HepG2 (cell line): ENCODE data around the gene NRL. TPM values are rescaled to one million over a fixed set of nuclear protein-coding genes. Genes with fewer than 3 reads are reported as not detected.

Experiments used
- CAMTA2 ChIP-seq: sonication (generic); formaldehyde crosslinking; IDR thresholded peaks from 2 replicates; pipeline ENCODE4 v1.4.0; 2020; ENCODE audit warnings: mild to moderate bottlenecking, missing genetic modification reagents, borderline replicate concordance
- CEBPG ChIP-seq: IDR thresholded peaks from 2 replicates; pipeline ENCODE4 v1.6.1; 2016
- CHCHD3 ChIP-seq: sonication (generic); formaldehyde crosslinking; IDR thresholded peaks from 2 replicates; pipeline ENCODE4 v1.8.0; 2022; ENCODE audit warnings: mild to moderate bottlenecking, missing genetic modification reagents, moderate library complexity
- GFI1 ChIP-seq: sonication (generic); formaldehyde crosslinking; IDR thresholded peaks from 2 replicates; pipeline ENCODE4 v1.5.0; 2020; ENCODE audit warnings: missing genetic modification reagents, mild to moderate bottlenecking, borderline replicate concordance
- HCFC1 ChIP-seq: fragments of 150-350 bp; IDR thresholded peaks from 2 replicates; pipeline ENCODE4 v1.6.1; 2014; ENCODE audit warnings: low read depth, low read length
- KAT7 ChIP-seq: IDR thresholded peaks from 2 replicates; pipeline ENCODE4 v1.6.1; 2018; ENCODE audit warnings: borderline replicate concordance, missing compliant biosample characterization
- KLF12 ChIP-seq: sonication (generic); formaldehyde crosslinking; IDR thresholded peaks from 2 replicates; pipeline ENCODE4 v1.4.0; 2020; ENCODE audit warnings: missing genetic modification reagents, borderline replicate concordance
- KMT2B ChIP-seq: IDR thresholded peaks from 2 replicates; pipeline ENCODE4 v1.6.1; 2016; ENCODE audit warnings: missing genetic modification reagents, missing compliant biosample characterization
- POLR2G ChIP-seq: fragments of 200-400 bp; formaldehyde crosslinking; IDR thresholded peaks from 2 replicates; pipeline ENCODE4 v1.6.1; 2018; ENCODE audit warnings: mild to moderate bottlenecking, low read depth, low read length, moderate library complexity
- RNF2 ChIP-seq: fragments of 450-650 bp; conservative IDR thresholded peaks from 2 replicates; pipeline ENCODE4 v1.6.1; 2016; ENCODE audit warnings: low read depth
- RNF219 ChIP-seq: sonication (generic); formaldehyde crosslinking; IDR thresholded peaks from 2 replicates; pipeline ENCODE4 v1.5.0; 2020; ENCODE audit warnings: mild to moderate bottlenecking, missing genetic modification reagents
- TCF7L2 ChIP-seq: IDR thresholded peaks from 2 replicates; pipeline ENCODE4 v1.6.1; 2011; ENCODE audit warnings: mild to moderate bottlenecking, low read depth, low read length, moderate library complexity
- TEAD2 ChIP-seq: sonication (generic); formaldehyde crosslinking; IDR thresholded peaks from 2 replicates; pipeline ENCODE4 v1.9.0; 2021; ENCODE audit warnings: missing genetic modification reagents
- TOPORS ChIP-seq: sonication (generic); formaldehyde crosslinking; IDR thresholded peaks from 2 replicates; pipeline ENCODE4 v1.8.0; 2023; ENCODE audit warnings: mild to moderate bottlenecking, missing genetic modification reagents
- ZBTB26 ChIP-seq: IDR thresholded peaks from 2 replicates; pipeline ENCODE4 v1.6.1; 2016; ENCODE audit warnings: missing compliant biosample characterization, missing genetic modification reagents, borderline replicate concordance
- ZBTB38 ChIP-seq: sonication (generic); formaldehyde crosslinking; IDR thresholded peaks from 2 replicates; pipeline ENCODE4 v1.5.1; 2020; ENCODE audit warnings: mild to moderate bottlenecking, missing genetic modification reagents
- ZKSCAN5 ChIP-seq: sonication (generic); formaldehyde crosslinking; IDR thresholded peaks from 2 replicates; pipeline ENCODE4 v1.5.1; 2020; ENCODE audit warnings: mild to moderate bottlenecking, missing genetic modification reagents
- ZNF253 ChIP-seq: sonication (generic); formaldehyde crosslinking; IDR thresholded peaks from 2 replicates; pipeline ENCODE4 v1.8.0; 2022; ENCODE audit warnings: mild to moderate bottlenecking, missing genetic modification reagents, borderline replicate concordance
- ZNF276 ChIP-seq: sonication (generic); formaldehyde crosslinking; IDR thresholded peaks from 2 replicates; pipeline ENCODE4 v1.4.0; 2020; ENCODE audit warnings: mild to moderate bottlenecking, low read depth, missing genetic modification reagents
- polyA plus RNA-seq, 8 experiments: library from polyadenylated mRNA; depleted of rRNA in 3 of 8; stranded (reverse) in 7 of 8; unstranded in 1 of 8; fragments of >200 nt; fragmentation: Illumina TruSeq in 4 of 8; extraction: Trizol in 4 of 8; gene quantifications; 2 replicates each; pipeline versions ENCODE4 v1.2.1 to v1.2.3, GENCODE V29; 2011 to 2016; ENCODE audit warnings: low read depth in 4 of 8, missing spikeins in 1 of 8, mixed read lengths in 1 of 8; ENCODE audit not compliant: insufficient read depth in 1 of 8
- total RNA-seq, 5 experiments: library from RNA; depleted of rRNA; stranded (reverse); fragments of >200 nt; fragmentation: Illumina TruSeq; extraction: Trizol; gene quantifications; 2 replicates each; pipeline ENCODE4 v1.2.3, GENCODE V29; 2016; ENCODE audit warnings: low read depth in 1 of 5
- TF ChIP-seq, protein P1 (sequence below): sonication (generic); formaldehyde crosslinking; IDR thresholded peaks from 2 replicates; pipeline ENCODE4 v1.4.0; 2020; ENCODE audit warnings: mild to moderate bottlenecking, missing genetic modification reagents
- TF ChIP-seq, protein P2 (sequence below): IDR thresholded peaks from 2 replicates; pipeline ENCODE4 v1.6.1; 2012; ENCODE audit warnings: low read length, improper control_type of control experiment

NRL gene
- total and polyA plus RNA-seq, 2 of the 13 experiments (the other 11 are each of a cell fraction or from before 2014, with no cell fraction given), result 2.5 to 4.7 TPM

- TF ChIP-seq RNF219 (no peak), KLF12 (CRISPR knock-in tag) (no peak), TOPORS (CRISPR knock-in tag) (no peak), GFI1 (CRISPR knock-in tag) (no peak), KAT7 (CRISPR knock-in tag) (no peak), ZBTB38 (CRISPR knock-in tag) (peak; percentile 45; the same call in 1 of the 2 replicates), ZKSCAN5 (CRISPR knock-in tag) (no peak; the same call in 1 of the 2 replicates), POLR2G (peak; percentile 31; the same call in 1 of the 2 replicates), RNF2 (no peak), TCF7L2 (no peak), TEAD2 (CRISPR knock-in tag) (no peak), CAMTA2 (no peak), ZNF276 (CRISPR knock-in tag) (no peak), CHCHD3 (CRISPR knock-in tag) (no peak), ZBTB26 (CRISPR knock-in tag) (peak; percentile 50; the same call in 1 of the 2 replicates), ZNF253 (CRISPR knock-in tag) (no peak), KMT2B (CRISPR knock-in tag) (no peak), CEBPG (CRISPR knock-in tag) (no peak), HCFC1 (no peak)
- TF ChIP-seq, protein P1, sequence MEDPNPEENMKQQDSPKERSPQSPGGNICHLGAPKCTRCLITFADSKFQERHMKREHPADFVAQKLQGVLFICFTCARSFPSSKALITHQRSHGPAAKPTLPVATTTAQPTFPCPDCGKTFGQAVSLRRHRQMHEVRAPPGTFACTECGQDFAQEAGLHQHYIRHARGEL (CRISPR knock-in tag), result no peak
- TF ChIP-seq, protein P2, sequence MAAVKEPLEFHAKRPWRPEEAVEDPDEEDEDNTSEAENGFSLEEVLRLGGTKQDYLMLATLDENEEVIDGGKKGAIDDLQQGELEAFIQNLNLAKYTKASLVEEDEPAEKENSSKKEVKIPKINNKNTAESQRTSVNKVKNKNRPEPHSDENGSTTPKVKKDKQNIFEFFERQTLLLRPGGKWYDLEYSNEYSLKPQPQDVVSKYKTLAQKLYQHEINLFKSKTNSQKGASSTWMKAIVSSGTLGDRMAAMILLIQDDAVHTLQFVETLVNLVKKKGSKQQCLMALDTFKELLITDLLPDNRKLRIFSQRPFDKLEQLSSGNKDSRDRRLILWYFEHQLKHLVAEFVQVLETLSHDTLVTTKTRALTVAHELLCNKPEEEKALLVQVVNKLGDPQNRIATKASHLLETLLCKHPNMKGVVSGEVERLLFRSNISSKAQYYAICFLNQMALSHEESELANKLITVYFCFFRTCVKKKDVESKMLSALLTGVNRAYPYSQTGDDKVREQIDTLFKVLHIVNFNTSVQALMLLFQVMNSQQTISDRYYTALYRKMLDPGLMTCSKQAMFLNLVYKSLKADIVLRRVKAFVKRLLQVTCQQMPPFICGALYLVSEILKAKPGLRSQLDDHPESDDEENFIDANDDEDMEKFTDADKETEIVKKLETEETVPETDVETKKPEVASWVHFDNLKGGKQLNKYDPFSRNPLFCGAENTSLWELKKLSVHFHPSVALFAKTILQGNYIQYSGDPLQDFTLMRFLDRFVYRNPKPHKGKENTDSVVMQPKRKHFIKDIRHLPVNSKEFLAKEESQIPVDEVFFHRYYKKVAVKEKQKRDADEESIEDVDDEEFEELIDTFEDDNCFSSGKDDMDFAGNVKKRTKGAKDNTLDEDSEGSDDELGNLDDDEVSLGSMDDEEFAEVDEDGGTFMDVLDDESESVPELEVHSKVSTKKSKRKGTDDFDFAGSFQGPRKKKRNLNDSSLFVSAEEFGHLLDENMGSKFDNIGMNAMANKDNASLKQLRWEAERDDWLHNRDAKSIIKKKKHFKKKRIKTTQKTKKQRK, result no peak
Observed at GRCh38 chr14:24138396-24139271, 23.9 kb upstream of the NRL start (continued).
